SK-N-MC (cell line): ENCODE data around the gene MT1HL1.

ENCODE experiments used
- EZH2 ChIP-seq: fragments of 200-600 bp; sonication (generic); IDR thresholded peaks from one replicate; pipeline ENCODE4 v1.6.1; 2017; ENCODE audit warnings: antibody characterized with exemption
- POLR2AphosphoS5 ChIP-seq: IDR thresholded peaks from 2 replicates; pipeline ENCODE4 v1.6.1; 2012; ENCODE audit warnings: mild to moderate bottlenecking, low read depth, low read length, borderline replicate concordance

DNA sequence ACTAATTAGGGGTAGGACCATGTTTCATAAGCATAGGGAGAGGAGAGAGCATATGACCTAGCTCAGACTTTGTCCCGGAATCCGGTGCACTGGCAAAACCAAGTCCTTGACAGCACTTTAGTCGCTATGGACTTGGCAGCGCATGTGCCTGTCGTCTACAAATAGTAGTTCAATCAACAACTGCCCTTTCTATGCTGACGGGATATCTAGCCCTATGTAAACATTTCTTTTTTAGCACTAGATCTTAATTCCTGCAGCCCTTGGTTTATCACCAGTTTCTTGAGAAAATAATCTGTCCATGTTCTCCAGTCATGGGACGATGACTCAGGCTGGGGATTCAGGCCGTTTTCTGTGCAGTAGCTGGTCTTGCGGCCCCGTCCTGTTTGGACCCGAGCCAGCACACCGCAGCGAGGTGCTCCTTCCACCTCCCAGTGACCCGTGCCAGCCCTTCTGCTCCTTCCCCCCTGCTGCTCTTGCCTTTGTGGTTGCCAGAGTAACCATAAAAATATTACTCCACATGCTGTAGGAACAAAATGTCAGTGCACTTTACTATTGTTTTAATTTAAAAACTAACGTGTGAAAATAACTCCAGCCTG is 8.6 kb upstream of the MT1HL1 start:
- no peak for TF ChIP-seq POLR2AphosphoS5
- no peak for TF ChIP-seq EZH2
